IPS DF 19.7 (cell line): ENCODE measurements around the gene RNF148.

Experiments
- DNase-seq: peaks from one replicate; pipeline ENCODE4 v3.0.0-alpha.2; 2013; ENCODE audit warnings: low read depth, low spot score

Gene RNF148

GRCh38 chr7:122702872-122703510, at the start of gene RNF148:
TSS of gene RNF148 (minus strand) at chr7:122702922. CDS start at chr7:122702750, 172 bp downstream.
- no peak for DNase-seq

GRCh38 chr7:122750389-122750788, 47.7 kb upstream of the RNF148 start:
- no peak for DNase-seq

- DNase-seq: no peak
These were observed 45.5 kb upstream of the RNF148 start for GRCh38 chr7:122748195-122748594.

GRCh38 chr7:122746948-122747347, 44.2 kb upstream of the RNF148 start:
- DNase-seq: no peak

- no peak for DNase-seq
These were observed 40.5 kb upstream of the RNF148 start for GRCh38 chr7:122743211-122743610.

GRCh38 chr7:122738947-122739346, 36.2 kb upstream of the RNF148 start:
- DNase-seq: no peak

GRCh38 chr7:122736183-122736582, 33.5 kb upstream of the RNF148 start:
- no peak for DNase-seq

GRCh38 chr7:122727759-122728158, 25.0 kb upstream of the RNF148 start:
- no peak for DNase-seq

- DNase-seq: no peak
These were observed 24.6 kb upstream of the RNF148 start for GRCh38 chr7:122727354-122727753.

- DNase-seq: no peak
These were observed 24.2 kb upstream of the RNF148 start for GRCh38 chr7:122726881-122727280.

GRCh38 chr7:122724366-122724765, 21.6 kb upstream of the RNF148 start:
- no peak for DNase-seq

- DNase-seq: no peak
These were observed 16.4 kb upstream of the RNF148 start for GRCh38 chr7:122719010-122719578.

- DNase-seq: no peak
These were observed 14.8 kb upstream of the RNF148 start for GRCh38 chr7:122717356-122718089.

GRCh38 chr7:122715183-122715582, 12.5 kb upstream of the RNF148 start:
- no peak for DNase-seq

- DNase-seq: no peak
These were observed 8.2 kb upstream of the RNF148 start for GRCh38 chr7:122710916-122711315.

GRCh38 chr7:122709930-122710646, 7.4 kb upstream of the RNF148 start:
- no peak for DNase-seq

- no peak for DNase-seq
These were observed 4.1 kb upstream of the RNF148 start for GRCh38 chr7:122706836-122707235.

- no peak for DNase-seq
These were observed 3.7 kb downstream of the RNF148 start, which contains the start of gene RNF133 for GRCh38 chr7:122699017-122699416. TSS of gene RNF133 (minus strand) at chr7:122699117. CDS start at chr7:122698918, 199 bp downstream.

GRCh38 chr7:122695816-122696215, 6.9 kb downstream of the RNF148 start:
- no peak for DNase-seq

- no peak for DNase-seq
These were observed 8.0 kb downstream of the RNF148 start for GRCh38 chr7:122694697-122695096.

GRCh38 chr7:122692769-122693309, 9.9 kb downstream of the RNF148 start:
- DNase-seq: no peak
